ENCODE results near the gene PLXNB1. TPM values are rescaled to one million over a fixed set of nuclear protein-coding genes. Genes with fewer than 3 reads are reported as not detected.
A peak's percentile ranks its signal among the peaks of the same experiment; 100 is the strongest.
"Not testable (repeated sequence)": the region's sequence is repeated elsewhere in the genome, so short reads cannot be mapped to it uniquely, and the experiment has no call there.

Gene PLXNB1
- total RNA-seq, 2 experiments from 2014 or later: 3.7 to 5.1 TPM

GRCh38 chr3:48464713-48465221 lies 34.9 kb upstream of the PLXNB1 start:
- no peak overlapping the region for H3K4me3 Mint-ChIP-seq
- POLR2A ChIA-PET: no interaction called here
- intact Hi-C loops (cut with DNase I, micrococcal nuclease): loop anchor here in 1 of 2 experiments (5.0 kb wide), 1 partner anchor 83 kb away; no protein-coding TSS in a partner anchor

GRCh38 chr3:48463703-48464102 lies 33.8 kb upstream of the PLXNB1 start:
- H3K9me3 Mint-ChIP-seq (ENCODE audit: low read depth): no peaks in the 10 kb centered on the region

More at GRCh38 chr3:48464713-48465221, 34.9 kb upstream of the PLXNB1 start:
- DNase-seq (no peak), ATAC-seq (no peak)
- no peaks in the 10 kb centered on the region for H3K27me3 Mint-ChIP-seq
- peaks cover 38% of the 10 kb centered on the region for H3K4me1 Mint-ChIP-seq
- no peaks in the 10 kb centered on the region for H3K9me3 Mint-ChIP-seq (ENCODE audit: low read depth)
- peaks cover 53% of the 10 kb centered on the region for H3K36me3 Mint-ChIP-seq (ENCODE audit: low read depth)
- CTCF ChIA-PET: interaction anchor here (2.8 kb wide), 1 partner anchor 64 kb away, joined by 6 read pairs; no protein-coding TSS in a partner anchor
- H3K27ac Mint-ChIP-seq: no peak overlapping the region

GRCh38 chr3:48461767-48462166 lies 31.9 kb upstream of the PLXNB1 start:
- POLR2A ChIA-PET: not testable (repeated sequence)

More at GRCh38 chr3:48463703-48464102, 33.8 kb upstream of the PLXNB1 start:
- DNase-seq (no peak), ATAC-seq (no peak)
- Mint-ChIP-seq H3K27me3 (no peaks in the 10 kb centered on the region), H3K36me3 (ENCODE audit: low read depth) (peaks cover 45% of the 10 kb centered on the region), H3K27ac (no peak overlapping the region), H3K4me3 (no peak overlapping the region), H3K4me1 (peaks cover 27% of the 10 kb centered on the region)
- CTCF ChIA-PET: interaction anchor here (0.7 to 2.8 kb wide), 5 partner anchors 10 to 163 kb away, joined by 3 to 6 read pairs (median 3); no protein-coding TSS in a partner anchor
- intact Hi-C loops (cut with DNase I, micrococcal nuclease): no loop called here
- POLR2A ChIA-PET: no interaction called here

DNA sequence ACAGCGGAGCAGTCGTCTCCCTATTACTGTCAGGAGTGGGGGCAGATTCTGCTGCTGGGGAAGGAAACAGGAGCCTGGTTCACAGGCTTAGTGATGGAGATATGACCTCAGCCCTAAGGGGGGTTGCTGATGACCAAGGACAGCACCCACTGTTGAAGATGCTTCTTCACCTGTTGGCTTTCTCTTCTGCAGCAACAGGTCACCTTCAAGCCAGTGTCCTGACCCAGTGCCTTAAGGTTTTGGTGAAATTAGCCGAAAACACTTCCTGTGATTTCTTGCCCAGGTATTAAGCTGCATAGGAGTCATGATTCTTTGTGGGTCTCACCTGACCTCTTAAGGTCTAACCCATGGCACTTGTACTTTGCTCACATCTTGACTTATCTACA lies 30.6 kb upstream of the PLXNB1 start:
- H3K27me3 Mint-ChIP-seq: no peaks in the 10 kb centered on the region
- intact Hi-C loops (cut with DNase I, micrococcal nuclease): loop anchor here in 1 of 2 experiments (1.0 kb wide), 1 partner anchor 8 kb away; no protein-coding TSS in a partner anchor
- H3K4me1 Mint-ChIP-seq: peaks cover 4% of the 10 kb centered on the region
- ATAC-seq: no peak
- H3K9me3 Mint-ChIP-seq (ENCODE audit: low read depth): no peaks in the 10 kb centered on the region
- no peak overlapping the region for H3K27ac Mint-ChIP-seq
- ChIA-PET CTCF (no interaction called here), POLR2A (no interaction called here)
- H3K4me3 Mint-ChIP-seq: no peak overlapping the region
- no peak for DNase-seq
- H3K36me3 Mint-ChIP-seq (ENCODE audit: low read depth): peaks cover 23% of the 10 kb centered on the region

More at GRCh38 chr3:48461767-48462166, 31.9 kb upstream of the PLXNB1 start:
- peaks cover 32% of the 10 kb centered on the region for H3K36me3 Mint-ChIP-seq (ENCODE audit: low read depth)
- H3K9me3 Mint-ChIP-seq (ENCODE audit: low read depth); intact Hi-C loops (cut with DNase I, micrococcal nuclease); ATAC-seq; H3K27ac Mint-ChIP-seq; DNase-seq; H3K27me3 Mint-ChIP-seq; H3K4me3 Mint-ChIP-seq: not testable (repeated sequence)
- peaks cover 10% of the 10 kb centered on the region for H3K4me1 Mint-ChIP-seq
- CTCF ChIA-PET: interaction anchor here (0.6 to 1.3 kb wide), 3 partner anchors 16 to 274 kb away, joined by 3 to 4 read pairs (median 3); partner anchors contain the start of gene CDC25A

GRCh38 chr3:48459773-48460516 lies 30.1 kb upstream of the PLXNB1 start:
- Mint-ChIP-seq H3K4me3 (no peak overlapping the region), H3K4me1 (no peaks in the 10 kb centered on the region), H3K9me3 (ENCODE audit: low read depth) (no peaks in the 10 kb centered on the region), H3K27me3 (no peaks in the 10 kb centered on the region), H3K27ac (no peak overlapping the region), H3K36me3 (ENCODE audit: low read depth) (peaks cover 21% of the 10 kb centered on the region)
- no peak for DNase-seq
- intact Hi-C loops (cut with DNase I, micrococcal nuclease): loop anchor here in 1 of 2 experiments (1.0 kb wide), 1 partner anchor 8 kb away; no protein-coding TSS in a partner anchor
- ATAC-seq: no peak
- CTCF ChIA-PET: interaction anchor here (0.5 kb wide), 1 partner anchor 371 kb away, joined by 4 read pairs; no protein-coding TSS in a partner anchor
- POLR2A ChIA-PET: no interaction called here

GRCh38 chr3:48459331-48459730 lies 29.4 kb upstream of the PLXNB1 start:
- ChIA-PET CTCF (interaction anchor here (2.3 kb wide), 1 partner anchor 59 kb away, joined by 8 read pairs; no protein-coding TSS in a partner anchor), POLR2A (no interaction called here)
- no peaks in the 10 kb centered on the region for H3K27me3 Mint-ChIP-seq
- intact Hi-C loops (cut with DNase I, micrococcal nuclease): no loop called here
- no peaks in the 10 kb centered on the region for H3K9me3 Mint-ChIP-seq (ENCODE audit: low read depth)
- H3K36me3 Mint-ChIP-seq (ENCODE audit: low read depth): peaks cover 26% of the 10 kb centered on the region
- no peak overlapping the region for H3K27ac Mint-ChIP-seq
- ATAC-seq (no peak), DNase-seq (no peak)
- no peak overlapping the region for H3K4me3 Mint-ChIP-seq
- H3K4me1 Mint-ChIP-seq: no peaks in the 10 kb centered on the region

DNA sequence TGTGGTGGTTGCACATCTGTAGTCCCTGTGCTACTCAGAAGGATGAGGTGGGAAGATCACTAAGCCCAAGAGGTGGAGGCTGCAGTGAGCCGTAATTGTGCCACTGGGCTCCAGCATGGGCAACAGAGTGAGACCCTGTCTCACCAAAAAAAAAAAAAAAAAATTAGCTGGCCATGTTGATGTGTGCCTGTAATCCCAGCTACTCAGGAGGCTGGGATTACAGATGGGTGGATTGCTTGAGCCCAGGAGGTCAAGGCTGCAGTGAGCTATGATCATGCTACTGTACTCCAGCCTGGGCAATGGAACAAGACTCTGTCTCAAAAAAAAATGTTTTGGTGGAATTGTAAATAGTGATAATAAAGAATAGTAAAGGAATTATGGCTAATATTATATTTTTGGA lies 26.6 kb upstream of the PLXNB1 start:
- Mint-ChIP-seq H3K36me3 (ENCODE audit: low read depth) (peaks cover 47% of the 10 kb centered on the region), H3K4me3 (no peak overlapping the region), H3K27me3 (no peaks in the 10 kb centered on the region), H3K4me1 (no peaks in the 10 kb centered on the region), H3K9me3 (ENCODE audit: low read depth) (no peaks in the 10 kb centered on the region), H3K27ac (no peak overlapping the region)
- CTCF ChIA-PET: interaction anchor here (0.6 to 2.1 kb wide), 4 partner anchors 10 to 146 kb away, joined by 3 to 8 read pairs (median 6); partner anchors contain the start of gene ATRIP
- POLR2A ChIA-PET: no interaction called here
- ATAC-seq (no peak), DNase-seq (no peak)
- intact Hi-C loops (cut with DNase I, micrococcal nuclease): no loop called here

- no peak for DNase-seq
- H3K4me1 Mint-ChIP-seq: peaks cover 21% of the 10 kb centered on the region
- no peak for ATAC-seq
- POLR2A ChIA-PET: no interaction called here
- no peaks in the 10 kb centered on the region for H3K9me3 Mint-ChIP-seq (ENCODE audit: low read depth)
- no peak overlapping the region for H3K4me3 Mint-ChIP-seq
- CTCF ChIA-PET: interaction anchor here (1.3 to 1.8 kb wide), 2 partner anchors 15 to 107 kb away, joined by 3 to 10 read pairs; no protein-coding TSS in a partner anchor
- peaks cover 42% of the 10 kb centered on the region for H3K36me3 Mint-ChIP-seq (ENCODE audit: low read depth)
- intact Hi-C loops (cut with DNase I, micrococcal nuclease): no loop called here
- no peaks in the 10 kb centered on the region for H3K27me3 Mint-ChIP-seq
- H3K27ac Mint-ChIP-seq: no peak overlapping the region
Observed at GRCh38 chr3:48451270-48451669, 21.4 kb upstream of the PLXNB1 start.

GRCh38 chr3:48446425-48447193 lies 16.7 kb upstream of the PLXNB1 start, which contains the start of gene ATRIP:
TSS of gene ATRIP (plus strand) at chr3:48446737. CDS start at chr3:48446846, 109 bp downstream.
- ChIA-PET CTCF (interaction anchor here (0.5 to 5.4 kb wide), 11 partner anchors 10 to 291 kb away, joined by 3 to 67 read pairs (median 3); no protein-coding TSS in a partner anchor), POLR2A (interaction anchor here (0.6 to 1.6 kb wide), 4 partner anchors 11 to 475 kb away, joined by 3 to 7 read pairs (median 4); partner anchors contain the start of gene PFKFB4)
- DNase-seq: peak; percentile 91
- intact Hi-C loops (cut with DNase I, micrococcal nuclease): loop anchor here (1.0 to 10.0 kb wide), 11 partner anchors 20 to 270 kb away; partner anchors contain the start of genes SHISA5 (in 2 of the 2), IP6K2 (in 1 of the 2), PFKFB4 (in 1 of the 2) and UQCRC1 (in 1 of the 2)
- Mint-ChIP-seq H3K4me3 (peak within 1 kb of the TSS; percentile 83), H3K4me1 (peaks cover 42% of the 10 kb centered on the region), H3K36me3 (ENCODE audit: low read depth) (peaks cover 35% of the 10 kb centered on the region), H3K27ac (peak within 1 kb of the TSS; percentile 79), H3K9me3 (ENCODE audit: low read depth) (no peaks in the 10 kb centered on the region), H3K27me3 (no peaks in the 10 kb centered on the region)
- ATAC-seq: peak; percentile 98

- intact Hi-C loops (cut with DNase I, micrococcal nuclease): loop anchor here (1.0 to 10.0 kb wide), 11 partner anchors 20 to 271 kb away; partner anchors contain the start of genes SHISA5 (in 2 of the 2), IP6K2 (in 1 of the 2), PFKFB4 (in 1 of the 2) and UQCRC1 (in 1 of the 2)
- ATAC-seq (no peak), DNase-seq (no peak)
- peak overlapping the region; percentile 79 for H3K27ac Mint-ChIP-seq
- H3K36me3 Mint-ChIP-seq (ENCODE audit: low read depth): peaks cover 36% of the 10 kb centered on the region
- ChIA-PET POLR2A (interaction anchor here (0.6 to 1.6 kb wide), 4 partner anchors 10 to 475 kb away, joined by 3 to 7 read pairs (median 4); partner anchors contain the start of gene PFKFB4), CTCF (interaction anchor here (0.5 to 5.4 kb wide), 11 partner anchors 10 to 290 kb away, joined by 3 to 67 read pairs (median 3); no protein-coding TSS in a partner anchor)
- no peaks in the 10 kb centered on the region for H3K27me3 Mint-ChIP-seq
- H3K4me1 Mint-ChIP-seq: peaks cover 47% of the 10 kb centered on the region
- H3K4me3 Mint-ChIP-seq: peak overlapping the region; percentile 83
- no peaks in the 10 kb centered on the region for H3K9me3 Mint-ChIP-seq (ENCODE audit: low read depth)
Observed at GRCh38 chr3:48446043-48446424, 16.1 kb upstream of the PLXNB1 start.
